ENCODE measurements around the gene OPN1SW.

Gene OPN1SW

DNA sequence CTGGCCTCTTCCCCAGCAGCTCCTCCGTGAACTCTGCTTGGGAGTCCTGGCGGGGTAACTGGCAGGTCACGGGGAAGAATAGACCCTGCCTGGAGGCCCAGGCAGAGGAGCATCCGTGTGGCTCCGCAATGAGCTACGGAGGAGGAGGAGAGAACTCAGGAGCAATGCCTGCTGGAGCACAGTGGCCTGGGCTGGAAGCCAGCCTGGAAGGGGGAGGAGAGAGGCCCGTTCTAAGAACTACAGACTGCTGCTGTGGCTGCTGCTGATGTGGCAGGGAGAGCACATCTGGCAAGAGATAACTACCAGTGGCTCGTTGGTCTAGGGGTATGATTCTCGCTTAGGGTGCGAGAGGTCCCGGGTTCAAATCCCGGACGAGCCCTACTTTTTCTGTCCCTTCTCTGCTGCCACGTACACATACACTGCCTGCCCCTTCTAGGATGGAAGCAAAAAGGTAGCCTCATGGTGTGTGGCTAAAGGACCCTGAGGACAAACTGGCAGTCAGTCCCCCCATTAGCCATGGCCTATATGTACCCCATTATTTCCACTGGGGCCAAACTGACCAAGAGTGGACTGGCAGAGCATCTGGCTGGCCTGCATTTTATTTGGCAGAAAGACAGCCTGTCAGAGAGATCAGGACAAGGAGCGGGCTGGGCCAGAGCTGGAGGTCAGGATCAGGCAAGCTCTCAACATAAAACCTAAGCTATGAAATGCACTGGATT lies 7.7 kb upstream of the OPN1SW start:
- no peaks in the 10 kb centered on the region for H3K36me3 Mint-ChIP-seq (ENCODE audit: low read depth)
- H3K9me3 Mint-ChIP-seq: no peaks in the 10 kb centered on the region
- H3K4me3 Mint-ChIP-seq: no peak overlapping the region
- H3K4me1 Mint-ChIP-seq (ENCODE audit: low read depth): no peaks in the 10 kb centered on the region
- H3K27me3 Mint-ChIP-seq: no peaks in the 10 kb centered on the region
- H3K27ac Mint-ChIP-seq: peak overlapping the region; percentile 11

DNA sequence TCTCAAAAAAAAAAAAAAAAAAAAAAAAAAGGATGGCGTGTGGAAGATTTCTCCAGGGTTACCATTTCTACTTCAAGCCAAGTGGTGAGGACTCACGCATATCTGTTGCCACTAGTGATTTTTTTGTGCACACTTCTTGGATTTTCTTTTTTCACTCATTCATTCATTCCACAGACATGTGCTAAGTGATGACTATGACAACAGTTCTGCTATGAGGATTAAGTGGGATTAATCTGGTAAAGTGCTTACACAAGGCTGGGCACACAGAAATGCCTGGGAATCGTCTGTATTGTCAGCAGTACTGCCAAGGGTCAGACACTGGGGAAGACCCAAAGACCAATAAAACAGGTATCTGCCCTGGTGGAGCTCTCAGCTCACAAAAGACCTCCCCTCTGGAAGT lies 6.3 kb upstream of the OPN1SW start:
- H3K9me3 Mint-ChIP-seq: peaks cover 7% of the 10 kb centered on the region
- H3K27ac Mint-ChIP-seq: no peak overlapping the region
- no peak overlapping the region for H3K4me3 Mint-ChIP-seq
- no peaks in the 10 kb centered on the region for H3K27me3 Mint-ChIP-seq
- H3K36me3 Mint-ChIP-seq (ENCODE audit: low read depth): no peaks in the 10 kb centered on the region
- H3K4me1 Mint-ChIP-seq (ENCODE audit: low read depth): peaks cover 14% of the 10 kb centered on the region

GRCh38 chr7:128781126-128781525 lies 5.5 kb upstream of the OPN1SW start:
- H3K27ac Mint-ChIP-seq: no peak overlapping the region
- H3K27me3 Mint-ChIP-seq: no peaks in the 10 kb centered on the region
- no peak overlapping the region for H3K4me3 Mint-ChIP-seq
- H3K36me3 Mint-ChIP-seq (ENCODE audit: low read depth): no peaks in the 10 kb centered on the region
- peaks cover 10% of the 10 kb centered on the region for H3K9me3 Mint-ChIP-seq
- H3K4me1 Mint-ChIP-seq (ENCODE audit: low read depth): peaks cover 20% of the 10 kb centered on the region

GRCh38 chr7:128778946-128779345 lies 3.4 kb upstream of the OPN1SW start:
- Mint-ChIP-seq H3K4me3 (no peak overlapping the region), H3K36me3 (ENCODE audit: low read depth) (peaks cover 13% of the 10 kb centered on the region), H3K27me3 (no peaks in the 10 kb centered on the region), H3K27ac (no peak overlapping the region), H3K4me1 (ENCODE audit: low read depth) (peaks cover 20% of the 10 kb centered on the region), H3K9me3 (peaks cover 10% of the 10 kb centered on the region)

- peaks cover 10% of the 10 kb centered on the region for H3K9me3 Mint-ChIP-seq
- peaks cover 20% of the 10 kb centered on the region for H3K4me1 Mint-ChIP-seq (ENCODE audit: low read depth)
- no peaks in the 10 kb centered on the region for H3K27me3 Mint-ChIP-seq
- H3K4me3 Mint-ChIP-seq: no peak overlapping the region
- peak overlapping the region; percentile 61 for H3K27ac Mint-ChIP-seq
- H3K36me3 Mint-ChIP-seq (ENCODE audit: low read depth): peaks cover 26% of the 10 kb centered on the region
Observed at GRCh38 chr7:128777156-128778123, 1.8 kb upstream of the OPN1SW start.

- no peaks in the 10 kb centered on the region for H3K27me3 Mint-ChIP-seq
- H3K4me1 Mint-ChIP-seq (ENCODE audit: low read depth): peaks cover 20% of the 10 kb centered on the region
- H3K4me3 Mint-ChIP-seq: no peak overlapping the region
- H3K36me3 Mint-ChIP-seq (ENCODE audit: low read depth): peaks cover 49% of the 10 kb centered on the region
- no peak overlapping the region for H3K27ac Mint-ChIP-seq
- peaks cover 10% of the 10 kb centered on the region for H3K9me3 Mint-ChIP-seq
Observed at GRCh38 chr7:128774921-128775320, 673 bp downstream of the OPN1SW start.

GRCh38 chr7:128774029-128774689 lies 1.4 kb downstream of the OPN1SW start:
- Mint-ChIP-seq H3K27ac (no peak overlapping the region), H3K27me3 (no peaks in the 10 kb centered on the region), H3K4me1 (ENCODE audit: low read depth) (peaks cover 20% of the 10 kb centered on the region), H3K4me3 (no peak overlapping the region), H3K9me3 (peaks cover 10% of the 10 kb centered on the region), H3K36me3 (ENCODE audit: low read depth) (peaks cover 57% of the 10 kb centered on the region)

DNA sequence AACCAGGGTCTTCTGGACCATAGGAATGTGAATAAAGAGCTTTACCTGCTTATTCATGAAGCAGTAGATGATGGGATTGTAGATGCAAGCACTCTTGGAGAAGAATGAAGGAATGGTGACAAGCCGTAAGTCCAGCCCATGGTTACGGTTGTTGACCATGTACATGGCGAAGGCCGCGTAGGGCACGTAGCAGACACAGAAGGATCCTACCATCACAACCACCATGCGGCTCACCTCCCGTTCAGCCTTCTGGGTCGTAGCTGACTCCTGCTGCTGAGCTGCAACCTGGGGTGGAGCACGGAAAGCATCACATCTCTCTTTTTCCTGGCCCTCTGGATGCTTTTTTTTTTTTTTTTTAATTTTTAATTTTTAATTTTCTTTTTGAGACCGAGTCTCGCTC lies 2.0 kb downstream of the OPN1SW start:
- Mint-ChIP-seq H3K4me1 (ENCODE audit: low read depth) (peaks cover 20% of the 10 kb centered on the region), H3K36me3 (ENCODE audit: low read depth) (peaks cover 62% of the 10 kb centered on the region), H3K4me3 (no peak overlapping the region), H3K9me3 (peaks cover 10% of the 10 kb centered on the region), H3K27me3 (no peaks in the 10 kb centered on the region), H3K27ac (no peak overlapping the region)

- Mint-ChIP-seq H3K27me3 (no peaks in the 10 kb centered on the region), H3K9me3 (no peaks in the 10 kb centered on the region), H3K4me3 (no peak overlapping the region), H3K4me1 (ENCODE audit: low read depth) (no peaks in the 10 kb centered on the region), H3K36me3 (ENCODE audit: low read depth) (peaks cover 83% of the 10 kb centered on the region), H3K27ac (no peak overlapping the region)
Observed at GRCh38 chr7:128770233-128770632, 5.4 kb downstream of the OPN1SW start.

DNA sequence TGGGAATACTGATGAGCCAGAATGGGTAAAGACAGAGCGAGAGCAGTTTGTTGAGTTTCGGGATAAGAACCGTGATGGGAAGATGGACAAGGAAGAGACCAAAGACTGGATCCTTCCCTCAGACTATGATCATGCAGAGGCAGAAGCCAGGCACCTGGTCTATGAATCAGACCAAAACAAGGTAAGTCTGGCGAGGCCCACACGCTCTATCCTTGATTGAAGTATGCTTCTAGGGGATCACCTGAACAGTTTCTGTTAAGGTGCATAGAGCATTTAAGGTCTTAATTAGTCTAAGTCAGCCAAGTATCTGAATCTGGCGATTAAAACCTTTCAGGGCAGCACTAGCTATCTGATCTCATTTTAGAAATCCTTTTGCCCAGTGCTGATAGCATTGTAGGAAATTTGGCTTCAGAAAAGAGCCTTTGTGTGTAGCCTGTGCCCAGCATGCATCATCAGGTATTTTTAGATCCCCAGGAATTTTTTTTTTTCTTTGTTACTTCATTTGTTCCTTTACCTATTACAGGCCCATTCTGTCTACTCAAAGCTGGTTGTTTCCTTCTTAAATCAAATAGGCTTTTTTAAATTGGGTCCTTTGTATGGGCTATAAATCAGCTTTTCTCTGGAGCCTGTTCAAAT lies 8.0 kb downstream of the OPN1SW start:
- H3K27me3 Mint-ChIP-seq: no peaks in the 10 kb centered on the region
- H3K4me1 Mint-ChIP-seq (ENCODE audit: low read depth): no peaks in the 10 kb centered on the region
- peaks cover 68% of the 10 kb centered on the region for H3K36me3 Mint-ChIP-seq (ENCODE audit: low read depth)
- H3K27ac Mint-ChIP-seq: no peak overlapping the region
- no peak overlapping the region for H3K4me3 Mint-ChIP-seq
- H3K9me3 Mint-ChIP-seq: no peaks in the 10 kb centered on the region

DNA sequence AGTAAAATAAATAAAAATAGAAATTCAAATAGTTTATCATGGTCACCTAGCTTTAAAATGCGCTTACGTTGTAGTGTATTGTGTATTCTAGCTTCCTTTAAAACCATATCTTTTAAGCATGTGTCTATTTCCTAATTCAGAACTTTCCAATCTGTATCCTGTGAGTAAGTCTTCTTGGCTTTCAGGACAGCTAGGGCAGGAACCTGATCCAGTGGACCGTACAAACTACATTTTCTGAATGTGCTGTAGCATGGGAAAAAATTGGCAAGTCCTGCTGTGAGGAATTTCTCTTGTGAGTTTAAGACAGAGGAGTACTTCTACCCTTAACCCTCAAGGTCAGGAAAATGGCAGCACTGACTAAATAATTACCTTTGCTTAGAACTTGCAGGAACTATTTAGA lies 12.1 kb downstream of the OPN1SW start:
- no peaks in the 10 kb centered on the region for H3K27me3 Mint-ChIP-seq
- H3K4me3 Mint-ChIP-seq: no peak overlapping the region
- peaks cover 49% of the 10 kb centered on the region for H3K36me3 Mint-ChIP-seq (ENCODE audit: low read depth)
- no peak overlapping the region for H3K27ac Mint-ChIP-seq
- no peaks in the 10 kb centered on the region for H3K4me1 Mint-ChIP-seq (ENCODE audit: low read depth)
- no peaks in the 10 kb centered on the region for H3K9me3 Mint-ChIP-seq

DNA sequence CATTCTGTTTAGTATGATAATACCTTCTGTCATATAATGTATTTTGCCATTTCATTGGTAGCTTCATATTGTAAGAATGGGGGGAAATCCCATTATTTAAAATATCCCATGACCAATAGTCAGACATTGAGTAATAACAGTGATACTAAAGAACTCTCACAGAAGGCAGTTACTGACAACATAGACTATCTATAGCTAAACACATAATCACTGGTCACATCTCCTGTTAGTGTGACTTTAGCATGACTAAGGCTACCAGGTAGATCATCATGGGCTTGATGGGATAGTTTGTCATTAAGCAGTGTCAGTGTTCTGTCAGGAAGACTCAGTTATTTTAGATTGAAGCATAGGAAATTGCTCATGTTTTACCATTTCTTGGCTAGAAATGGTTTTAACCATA lies 16.4 kb downstream of the OPN1SW start:
- no peak overlapping the region for H3K27ac Mint-ChIP-seq
- no peak overlapping the region for H3K4me3 Mint-ChIP-seq
- H3K9me3 Mint-ChIP-seq: no peaks in the 10 kb centered on the region
- H3K36me3 Mint-ChIP-seq (ENCODE audit: low read depth): peaks cover 57% of the 10 kb centered on the region
- H3K27me3 Mint-ChIP-seq: no peaks in the 10 kb centered on the region
- H3K4me1 Mint-ChIP-seq (ENCODE audit: low read depth): peaks cover 5% of the 10 kb centered on the region

DNA sequence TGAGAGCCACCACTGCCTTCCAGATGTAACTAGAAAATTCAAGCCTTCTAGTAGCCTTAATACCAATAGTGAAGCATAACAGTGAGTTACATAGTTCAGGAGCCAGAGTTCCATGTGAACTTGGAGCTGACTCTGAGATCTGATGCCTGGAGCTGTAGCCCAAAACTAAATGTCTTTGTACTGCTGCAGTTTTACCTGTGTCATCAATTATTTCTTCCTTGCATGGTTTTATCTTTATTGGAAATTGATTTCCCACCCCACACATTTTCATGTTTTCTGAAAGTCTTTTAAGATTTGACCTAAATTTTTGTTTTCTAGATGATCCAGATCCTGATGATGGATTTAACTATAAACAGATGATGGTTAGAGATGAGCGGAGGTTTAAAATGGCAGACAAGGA lies 17.0 kb downstream of the OPN1SW start:
- Mint-ChIP-seq H3K27me3 (no peaks in the 10 kb centered on the region), H3K4me1 (ENCODE audit: low read depth) (peaks cover 5% of the 10 kb centered on the region), H3K36me3 (ENCODE audit: low read depth) (peaks cover 62% of the 10 kb centered on the region), H3K4me3 (no peak overlapping the region), H3K9me3 (no peaks in the 10 kb centered on the region), H3K27ac (no peak overlapping the region)

DNA sequence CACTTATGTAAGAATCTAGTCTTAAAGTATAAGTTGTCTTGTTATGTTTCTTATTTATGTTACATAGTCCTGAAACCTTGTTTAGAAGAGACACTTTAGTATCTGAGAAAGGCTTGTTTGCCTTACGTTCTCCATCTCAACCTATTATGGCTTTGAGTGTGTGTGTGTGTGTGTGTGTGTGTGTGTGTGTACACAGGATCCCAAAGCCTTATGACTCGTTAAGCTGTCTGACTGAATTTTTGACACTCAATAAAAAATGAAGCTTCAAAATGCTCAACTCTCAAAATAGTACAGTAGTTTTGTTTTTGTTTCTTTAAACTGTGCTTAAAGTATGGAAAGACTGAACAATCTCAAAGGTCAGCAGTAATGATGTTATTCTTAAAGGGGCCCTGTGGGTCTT lies 18.4 kb downstream of the OPN1SW start:
- H3K4me3 Mint-ChIP-seq: no peak overlapping the region
- no peaks in the 10 kb centered on the region for H3K27me3 Mint-ChIP-seq
- H3K9me3 Mint-ChIP-seq: no peaks in the 10 kb centered on the region
- peaks cover 5% of the 10 kb centered on the region for H3K4me1 Mint-ChIP-seq (ENCODE audit: low read depth)
- H3K27ac Mint-ChIP-seq: no peak overlapping the region
- H3K36me3 Mint-ChIP-seq (ENCODE audit: low read depth): peaks cover 68% of the 10 kb centered on the region

Data from stimulated activated naive CD8-positive, alpha-beta T cell treated with anti-CD3 and anti-CD28 coated beads, Interleukin-15, Interleukin-2, amounts not matched to agents 100 ng/mL and 50 ng/mL, for 24 hours (primary cell).